Right renal pelvis (tissue), 4 donors: ENCODE data around the gene ANXA2R. TPM values are rescaled to one million over a fixed set of nuclear protein-coding genes. Genes with fewer than 3 reads are reported as not detected.
"Not testable (repeated sequence)": the region's sequence is repeated elsewhere in the genome, so short reads cannot be mapped to it uniquely, and the experiment has no call there.

Source experiments
- DNase-seq, 4 donors: peaks; one replicate each; pipeline ENCODE4 v3.0.0-alpha.2; 2013; ENCODE audit warnings: low read depth in 4 of 4, low spot score in 3 of 4, missing footprints in 1 of 4
- polyA plus RNA-seq, 4 donors: library from polyadenylated mRNA; unstranded; fragments of 120-200 nt; gene quantifications; one replicate each; pipeline ENCODE4 v1.2.1, GENCODE V29; 2013; ENCODE audit not compliant: insufficient read length in 4 of 4

ANXA2R gene, protein sequence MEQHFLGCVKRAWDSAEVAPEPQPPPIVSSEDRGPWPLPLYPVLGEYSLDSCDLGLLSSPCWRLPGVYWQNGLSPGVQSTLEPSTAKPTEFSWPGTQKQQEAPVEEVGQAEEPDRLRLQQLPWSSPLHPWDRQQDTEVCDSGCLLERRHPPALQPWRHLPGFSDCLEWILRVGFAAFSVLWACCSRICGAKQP
- polyA plus RNA-seq: 1 to 10 TPM; 1.0 to 1.3 (median 1.3) TPM

DNA sequence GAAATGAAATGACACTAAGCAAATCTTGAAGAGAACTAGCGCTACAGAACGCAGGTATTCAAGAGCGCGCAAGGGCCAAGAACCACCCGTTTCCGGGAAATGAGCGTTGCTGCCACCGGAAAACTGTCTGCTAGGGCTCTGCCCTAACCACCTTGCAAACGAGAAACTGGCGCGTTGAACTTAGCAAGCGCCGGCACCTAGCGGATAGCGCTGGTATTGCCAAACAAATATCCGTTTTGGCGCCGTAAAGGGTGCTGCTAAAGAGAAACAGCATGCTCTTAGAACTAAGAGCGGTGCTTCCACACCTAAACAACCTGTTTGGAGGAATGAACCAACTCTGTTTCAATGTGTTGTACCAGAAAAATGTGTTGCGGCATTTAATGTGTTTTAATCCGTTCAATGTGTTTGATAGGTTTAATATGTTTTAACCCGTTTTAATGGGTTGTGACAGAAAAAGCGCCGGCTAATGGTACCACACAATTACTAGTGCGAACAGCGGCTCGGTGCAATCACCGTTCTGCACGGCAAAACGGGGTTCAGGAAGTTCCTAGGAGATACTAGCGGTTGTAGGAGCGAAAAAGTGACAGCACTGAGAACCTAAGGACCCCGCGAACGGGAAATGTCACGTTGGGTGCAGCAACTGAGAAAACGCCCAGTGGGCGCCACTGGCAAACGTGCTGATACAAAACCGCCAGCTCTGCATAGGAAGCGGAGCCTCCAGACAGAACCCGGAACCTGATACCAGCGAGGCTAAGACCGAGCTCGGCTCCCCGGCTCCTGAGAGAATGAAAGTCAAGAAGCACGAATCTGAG, at the start of gene ANXA2R:
TSS of gene ANXA2R (minus strand) at position 33 of the 812 bp plus-strand sequence. CDS start 273 bp downstream, outside the sequence.
- peak in 1 of 4 donors; percentile 82 for DNase-seq

GRCh38 chr5:43086118-43086908, 46.2 kb upstream of the ANXA2R start:
- DNase-seq: not testable (repeated sequence)

DNA sequence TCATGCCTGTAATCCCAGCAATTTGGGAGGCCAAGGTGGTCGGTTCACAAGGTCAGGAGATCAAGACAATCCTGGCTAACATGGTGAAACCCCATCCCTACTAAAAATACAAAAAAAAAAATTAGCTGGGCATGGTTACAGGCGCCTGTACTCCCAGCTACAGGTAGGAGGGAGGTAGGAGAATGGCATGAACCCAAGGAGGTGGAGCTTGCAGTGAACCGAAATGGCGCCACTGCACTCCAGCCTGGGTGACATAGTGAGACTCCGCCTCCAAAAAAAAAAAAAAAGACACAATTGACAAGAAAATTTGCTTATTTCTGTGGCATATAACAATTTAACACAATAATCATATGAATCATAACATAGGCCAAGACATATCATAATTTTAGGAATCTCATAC, 45.3 kb upstream of the ANXA2R start:
- DNase-seq: no peak

DNA sequence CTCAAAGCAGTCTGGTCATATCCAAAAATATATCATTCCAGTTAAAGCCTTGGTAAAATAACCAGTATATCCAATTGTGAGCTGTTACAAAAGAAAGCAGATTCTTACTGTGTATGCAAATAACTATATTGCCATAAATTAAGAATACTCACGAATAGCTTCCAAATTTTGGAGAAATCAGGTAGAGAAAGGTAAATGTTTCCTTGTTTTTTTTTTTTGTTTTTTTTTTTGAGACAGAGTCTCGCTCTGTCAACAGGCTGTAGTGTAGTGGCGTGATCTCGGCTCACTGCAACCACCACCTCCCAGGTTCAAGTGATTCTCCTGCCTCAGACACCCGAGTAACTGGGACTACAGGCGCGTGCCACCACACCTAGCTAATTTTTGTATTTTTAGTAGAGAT, 44.3 kb upstream of the ANXA2R start:
- DNase-seq: not testable (repeated sequence)

GRCh38 chr5:43081345-43081744, 41.2 kb upstream of the ANXA2R start:
- not testable (repeated sequence) for DNase-seq

- no peak for DNase-seq
Observed at GRCh38 chr5:43078956-43079355, 38.8 kb upstream of the ANXA2R start.

DNA sequence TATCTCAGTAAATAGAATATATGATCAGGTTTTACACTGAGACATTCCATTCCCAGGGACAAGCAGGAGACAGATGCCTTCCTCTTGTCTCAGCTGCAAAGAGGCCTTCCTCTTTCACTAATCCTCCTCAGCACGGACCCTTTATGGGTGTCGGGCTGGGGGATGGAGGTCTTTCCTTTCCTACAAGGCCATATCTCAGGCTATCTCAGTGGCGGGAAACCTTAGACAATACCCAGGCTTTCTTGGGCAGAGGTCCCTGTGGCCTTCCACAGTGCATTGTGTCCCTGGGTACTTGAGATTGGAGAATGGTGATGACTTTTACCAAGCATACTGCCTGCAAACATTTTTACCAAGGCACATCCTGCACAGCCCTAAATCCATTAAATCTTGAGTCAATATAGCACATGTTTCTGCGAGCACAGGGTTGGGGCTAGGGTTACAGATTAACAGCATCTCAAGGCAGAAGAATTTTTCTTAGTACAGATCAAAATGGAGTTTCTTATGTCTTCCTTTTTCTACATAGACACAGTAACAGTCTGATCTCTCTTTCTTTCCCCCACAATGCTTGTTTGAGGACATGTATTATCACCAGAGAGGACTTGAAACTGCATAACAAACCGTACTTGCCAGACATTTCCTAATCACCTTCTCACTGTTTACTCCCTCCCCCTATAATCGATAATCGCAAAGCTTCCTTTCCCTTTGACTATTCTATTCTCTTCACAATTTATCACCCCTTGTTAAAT, 37.5 kb upstream of the ANXA2R start:
- DNase-seq: not testable (repeated sequence)

- no peak for DNase-seq
Observed at GRCh38 chr5:43075319-43076293, 35.5 kb upstream of the ANXA2R start.

DNA sequence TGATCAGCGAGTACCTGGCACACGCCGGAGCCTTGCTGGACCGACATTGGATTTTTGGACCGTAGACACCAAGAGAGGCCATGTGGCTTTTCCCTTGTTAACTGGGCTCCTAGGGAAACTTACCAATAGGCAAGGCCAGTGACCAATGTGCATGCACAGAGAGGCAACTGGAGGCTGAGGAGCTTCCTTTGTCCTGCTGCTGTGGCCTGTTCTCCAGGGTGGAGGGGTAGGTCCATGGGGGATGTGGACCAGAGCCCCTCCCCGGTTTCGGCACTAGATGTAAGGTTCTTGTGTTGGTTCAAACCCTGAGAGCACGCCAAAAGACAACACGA, 34.8 kb upstream of the ANXA2R start:
- no peak for DNase-seq

DNA sequence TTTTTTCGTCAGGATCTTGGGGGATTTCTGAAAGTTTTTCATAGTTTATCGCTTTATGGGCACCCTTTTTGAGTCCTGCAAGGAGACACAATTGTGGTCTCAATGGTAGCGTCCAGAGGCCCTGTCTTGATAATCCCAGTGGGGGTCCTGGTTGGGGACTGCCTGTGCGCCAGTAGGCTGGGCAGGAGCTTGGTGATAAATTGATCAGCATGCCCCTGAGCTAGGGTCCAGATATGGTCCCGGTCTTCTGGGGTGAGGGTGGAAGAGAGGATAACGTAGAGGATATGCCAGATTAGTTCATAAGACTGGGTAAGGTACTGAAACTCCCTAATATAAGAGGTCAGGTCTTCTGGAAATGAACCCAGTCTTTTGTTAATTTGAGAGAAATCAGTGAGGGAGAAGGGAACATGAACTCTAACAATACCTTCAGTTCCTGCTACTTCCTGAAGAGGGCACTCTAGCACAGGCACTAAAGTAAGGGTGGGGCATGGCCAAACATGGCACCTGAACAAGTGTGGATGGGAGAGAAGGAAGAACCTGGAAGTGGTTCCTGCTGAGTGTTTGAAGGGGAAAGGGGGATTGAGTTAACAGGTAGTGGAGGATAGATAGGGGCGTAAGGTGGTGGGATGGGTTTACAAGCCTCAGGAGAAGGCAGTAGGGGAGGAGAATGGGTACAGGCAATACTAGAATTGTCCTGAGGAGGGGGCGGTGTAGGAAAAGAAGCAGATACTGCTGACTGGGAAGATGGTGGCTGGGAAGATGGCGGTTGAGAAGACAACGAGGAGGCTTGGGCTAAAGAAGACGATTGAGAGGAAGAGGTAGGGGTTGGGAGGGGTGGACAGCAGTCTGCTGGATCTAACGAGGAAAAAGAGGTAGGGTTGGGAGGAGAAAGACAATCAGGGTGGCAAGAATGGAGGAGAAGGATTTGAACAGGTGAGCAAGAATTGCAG, 33.8 kb upstream of the ANXA2R start:
- DNase-seq: no peak

GRCh38 chr5:43069401-43069720, 29.2 kb upstream of the ANXA2R start:
- not testable (repeated sequence) for DNase-seq

GRCh38 chr5:43068037-43068436, 27.9 kb upstream of the ANXA2R start:
- no peak for DNase-seq

DNA sequence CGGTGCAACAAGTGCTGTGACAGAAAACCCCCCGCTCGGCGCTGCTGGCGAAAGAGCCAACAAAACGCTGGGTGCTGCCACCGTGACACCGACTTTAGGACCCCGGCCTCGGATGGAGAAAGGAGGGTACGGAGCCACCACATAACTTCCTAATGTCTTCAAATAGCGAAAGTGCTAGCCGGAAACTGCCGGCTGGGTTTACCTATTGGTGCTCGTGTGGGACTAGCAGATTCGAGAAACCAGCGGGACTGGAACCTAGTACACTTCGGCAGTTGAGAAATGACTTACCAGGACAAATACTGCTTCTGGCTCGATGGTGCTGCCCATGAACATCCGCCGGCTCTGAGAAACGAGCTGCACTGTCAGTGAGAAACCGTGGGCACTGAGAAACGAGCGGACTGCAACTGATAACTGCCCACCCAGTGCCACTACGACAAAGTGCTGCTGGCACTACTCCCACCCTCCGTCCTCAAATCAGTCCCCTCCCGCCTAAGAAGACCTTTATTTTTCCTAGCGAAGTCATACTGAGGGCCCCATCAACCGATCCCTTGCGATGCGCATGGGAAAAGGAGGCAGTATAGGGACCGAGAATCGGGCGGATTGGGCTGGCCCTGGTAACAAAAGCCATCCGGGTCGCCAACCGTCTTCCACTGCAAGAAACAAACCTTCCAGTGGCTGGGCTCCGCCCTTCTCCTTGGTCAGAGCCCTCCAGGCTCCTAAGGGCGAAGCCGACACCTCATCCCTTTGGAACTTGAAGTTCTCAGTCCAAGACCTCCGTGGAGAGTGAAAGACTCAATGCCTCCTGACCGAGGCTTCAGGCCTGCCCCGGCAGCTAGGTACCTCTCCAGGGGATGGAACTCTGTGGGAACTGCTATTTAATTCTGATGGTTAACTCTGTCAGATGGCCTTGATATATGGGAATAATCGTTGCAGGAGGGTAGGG, 27.0 kb upstream of the ANXA2R start:
- DNase-seq: peak; percentile 90 to 95 (median 92)

DNA sequence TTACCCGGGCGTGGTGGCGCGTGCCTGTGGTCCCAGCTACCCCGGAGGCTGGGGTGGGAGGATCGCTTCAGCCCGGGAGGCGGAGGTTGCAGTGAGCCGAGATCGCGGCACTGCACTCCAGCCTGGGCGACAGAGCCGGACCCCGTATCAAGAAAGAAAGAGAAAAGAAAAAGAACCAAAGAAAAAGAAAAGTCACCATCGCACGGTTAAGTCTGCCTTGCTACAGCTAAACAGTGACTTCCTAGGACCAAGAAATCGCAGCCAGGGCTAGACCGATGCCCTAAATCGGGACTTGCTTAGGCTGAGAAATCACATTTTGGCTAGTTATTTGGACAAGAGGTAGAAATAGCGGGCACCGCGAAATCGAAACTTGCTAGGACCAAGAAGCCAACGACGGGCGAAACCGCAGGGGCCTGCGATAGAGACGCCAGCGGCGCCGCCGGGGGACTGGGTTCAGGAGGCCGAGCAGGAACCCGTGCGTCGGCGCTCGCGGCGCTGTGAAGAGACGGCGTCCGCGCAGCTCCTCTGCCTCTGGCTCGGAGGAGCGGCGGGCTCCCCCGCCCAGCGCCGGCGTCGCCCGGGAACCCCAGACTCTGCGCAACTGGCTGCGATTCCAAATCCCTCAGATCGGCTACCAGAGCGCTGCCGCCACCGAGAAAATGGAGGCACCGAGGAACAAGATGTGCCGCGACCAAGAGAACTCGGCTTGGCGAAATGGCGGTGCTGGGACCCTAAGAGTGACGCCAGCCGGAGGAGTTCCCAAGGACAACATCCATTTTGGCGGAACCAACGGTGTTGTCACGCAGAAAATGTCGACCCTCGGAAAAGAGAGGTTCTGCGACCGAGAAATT, 26.1 kb upstream of the ANXA2R start:
- DNase-seq: peak; percentile 52 to 82 (median 59)

DNA sequence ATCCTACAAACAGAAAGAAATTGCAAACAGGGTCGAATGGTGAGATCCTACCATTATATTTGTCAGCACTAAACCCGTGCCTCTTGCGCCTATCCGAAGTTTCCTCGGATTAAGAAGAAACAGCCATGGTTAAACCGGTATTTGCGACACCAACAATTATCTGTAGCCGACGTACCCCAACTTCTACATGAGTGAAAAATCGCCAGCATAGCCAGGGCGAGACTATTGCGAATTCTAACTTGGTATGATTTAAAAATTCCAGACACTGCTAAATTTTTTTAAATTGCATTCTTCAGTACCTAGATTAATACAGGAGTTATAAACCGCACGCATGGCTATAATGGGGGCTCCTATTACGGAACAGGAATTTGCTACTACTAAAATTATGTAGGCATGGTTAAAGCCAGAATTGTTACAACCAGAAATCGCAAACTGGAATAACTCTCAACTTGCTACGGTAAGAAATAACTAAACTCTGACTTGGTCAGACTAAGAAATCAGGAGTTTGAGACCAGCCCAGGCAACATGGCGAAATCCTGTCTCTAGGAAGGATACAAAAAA, 25.3 kb upstream of the ANXA2R start:
- peak in 2 of 4 donors; percentile 38 for DNase-seq

DNA sequence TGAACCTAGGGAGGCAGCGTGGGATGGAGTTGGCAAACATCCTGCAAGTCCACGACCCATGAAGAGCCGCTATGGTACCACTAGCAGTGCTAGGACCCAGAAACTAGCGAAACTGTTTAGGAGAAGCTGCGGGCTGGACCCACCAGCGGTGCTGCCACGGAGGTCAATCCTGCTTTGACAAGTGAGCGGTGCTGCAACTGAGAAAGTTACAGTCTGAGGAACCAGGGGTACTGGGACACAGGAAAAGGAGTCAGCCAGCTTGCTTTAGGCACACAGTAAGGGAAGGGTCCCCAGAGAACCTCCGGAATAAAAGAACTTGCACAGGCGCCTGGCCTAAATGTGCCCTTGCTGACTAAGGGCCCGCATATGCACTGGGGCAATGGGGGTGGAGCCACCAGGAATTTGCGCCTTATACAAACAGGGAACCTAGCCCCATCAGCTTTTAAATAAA, 23.6 kb upstream of the ANXA2R start:
- DNase-seq: no peak
